T-helper 17 cell (primary cell): ENCODE data around the gene TEX13D. TPM values are rescaled to one million over a fixed set of nuclear protein-coding genes. Genes with fewer than 3 reads are reported as not detected.
A peak's percentile ranks its signal among the peaks of the same experiment; 100 is the strongest.

Source experiments
- ATAC-seq: fragments of 150-1000 bp; cut with Tn5 transposase; 2 replicates; pipeline ENCODE4 v1.10.0; 2021; ENCODE audit warnings: mild to moderate bottlenecking, moderate library complexity
- DNase-seq, 3 donors: peaks; one replicate each; pipeline versions ENCODE4 v3.0.0 to v3.0.0-alpha.2; 2020 to 2021
- H3K9me3 ChIP-seq: one replicate; pipeline ENCODE4 v1.7.0; 2013; ENCODE audit warnings: low read length, mild to moderate bottlenecking; ENCODE audit not compliant: control insufficient read depth, poor library complexity, severe bottlenecking
- H3K27ac Mint-ChIP-seq: one replicate; pipeline ENCODE4 v1.8.0; 2022; ENCODE audit warnings: mild to moderate bottlenecking, moderate library complexity, mixed read lengths
- H3K27me3 Mint-ChIP-seq: one replicate; pipeline ENCODE4 v1.8.0; 2022; ENCODE audit warnings: mixed read lengths
- H3K36me3 Mint-ChIP-seq: one replicate; pipeline ENCODE4 v1.8.0; 2022; ENCODE audit warnings: low read depth, mixed read lengths
- H3K4me1 Mint-ChIP-seq: one replicate; pipeline ENCODE4 v1.8.0; 2022; ENCODE audit warnings: mild to moderate bottlenecking, mixed read lengths
- H3K4me3 Mint-ChIP-seq: one replicate; pipeline ENCODE4 v1.8.0; 2022; ENCODE audit warnings: mild to moderate bottlenecking, moderate library complexity, mixed read lengths
- total RNA-seq, 4 donors: library from RNA in 2 of 4; stranded (reverse) in 2 of 4; gene quantifications; one replicate each; pipeline ENCODE4 v1.2.3 and lab custom pipeline; 2022 to 2026

TEX13D gene
- total RNA-seq, 2 donors from 2014 or later = not detected

DNA sequence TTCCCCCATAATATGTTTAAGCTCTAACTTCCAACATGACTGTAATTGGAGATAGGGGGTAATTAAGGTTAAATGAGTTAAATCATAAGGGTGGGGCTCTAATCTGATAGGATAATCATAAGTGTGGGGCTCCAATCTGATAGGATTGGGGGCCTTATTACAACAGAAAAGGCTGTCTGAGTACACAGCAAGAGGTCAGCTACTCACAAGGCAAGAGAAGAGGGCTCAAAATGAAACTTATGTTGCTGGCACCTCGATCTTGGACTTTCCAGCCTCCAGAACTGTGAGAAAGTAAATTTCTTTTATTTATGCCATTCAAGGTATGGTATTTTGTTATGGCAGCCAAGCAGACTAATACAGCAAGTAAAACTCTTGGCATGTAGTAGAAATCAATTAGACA, 30.3 kb downstream of the TEX13D start:
- DNase-seq = no peak
- peaks cover 2% of the 10 kb centered on the region for H3K36me3 Mint-ChIP-seq
- no peaks in the 10 kb centered on the region for H3K9me3 ChIP-seq
- no peak overlapping the region for H3K4me3 Mint-ChIP-seq
- H3K27me3 Mint-ChIP-seq = no peaks in the 10 kb centered on the region
- no peak for ATAC-seq
- peaks cover 31% of the 10 kb centered on the region for H3K4me1 Mint-ChIP-seq
- H3K27ac Mint-ChIP-seq = peak overlapping the region; percentile 77

DNA sequence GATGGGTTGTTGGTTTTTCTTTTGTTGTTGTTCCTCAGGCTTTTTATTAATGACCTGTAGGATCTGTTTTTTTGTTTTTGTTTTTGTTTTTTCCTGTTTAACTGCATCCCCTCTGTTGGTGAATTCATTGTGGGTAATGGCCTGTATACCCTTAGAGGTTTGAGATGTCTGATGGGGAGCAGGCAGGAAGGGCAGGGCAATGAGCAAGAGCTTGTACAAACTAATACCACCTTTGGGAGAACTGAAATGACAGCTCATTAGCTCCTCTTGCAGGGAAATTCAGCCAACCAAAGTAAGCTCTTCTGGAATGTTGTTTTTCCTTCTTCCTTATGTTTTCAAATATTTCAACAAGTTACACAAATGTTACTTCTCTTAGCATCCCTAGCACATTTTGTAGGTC, 37.3 kb downstream of the TEX13D start:
- no peak for DNase-seq
- H3K27ac Mint-ChIP-seq = no peak overlapping the region
- H3K27me3 Mint-ChIP-seq = no peaks in the 10 kb centered on the region
- H3K36me3 Mint-ChIP-seq = peaks cover 2% of the 10 kb centered on the region
- H3K4me3 Mint-ChIP-seq = no peak overlapping the region
- peaks cover 12% of the 10 kb centered on the region for H3K4me1 Mint-ChIP-seq
- H3K9me3 ChIP-seq = no peaks in the 10 kb centered on the region
- ATAC-seq = no peak

DNA sequence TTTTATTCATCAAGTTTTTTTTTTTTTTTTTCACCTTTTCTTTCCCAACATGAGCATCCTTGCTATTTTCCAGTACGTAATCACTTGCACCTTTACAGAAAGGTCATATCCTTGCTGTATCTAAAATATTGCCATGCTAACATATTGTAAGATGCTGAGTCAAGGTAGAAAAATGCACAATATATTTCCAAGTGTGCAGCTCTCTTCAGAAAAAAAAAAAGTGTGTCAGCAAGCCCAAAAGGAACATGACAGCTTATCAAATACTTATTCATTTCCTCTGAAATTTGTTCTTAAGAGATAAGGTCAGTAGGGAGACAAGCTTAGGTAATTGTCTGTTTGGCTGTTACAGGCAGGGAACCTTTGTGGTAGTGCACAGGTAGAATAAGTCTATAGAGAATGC, 40.9 kb downstream of the TEX13D start:
- H3K4me1 Mint-ChIP-seq = peaks cover 10% of the 10 kb centered on the region
- H3K36me3 Mint-ChIP-seq = peaks cover 2% of the 10 kb centered on the region
- no peaks in the 10 kb centered on the region for H3K9me3 ChIP-seq
- DNase-seq (no peak), ATAC-seq (no peak)
- no peak overlapping the region for H3K4me3 Mint-ChIP-seq
- H3K27ac Mint-ChIP-seq = no peak overlapping the region
- H3K27me3 Mint-ChIP-seq = no peaks in the 10 kb centered on the region

DNA sequence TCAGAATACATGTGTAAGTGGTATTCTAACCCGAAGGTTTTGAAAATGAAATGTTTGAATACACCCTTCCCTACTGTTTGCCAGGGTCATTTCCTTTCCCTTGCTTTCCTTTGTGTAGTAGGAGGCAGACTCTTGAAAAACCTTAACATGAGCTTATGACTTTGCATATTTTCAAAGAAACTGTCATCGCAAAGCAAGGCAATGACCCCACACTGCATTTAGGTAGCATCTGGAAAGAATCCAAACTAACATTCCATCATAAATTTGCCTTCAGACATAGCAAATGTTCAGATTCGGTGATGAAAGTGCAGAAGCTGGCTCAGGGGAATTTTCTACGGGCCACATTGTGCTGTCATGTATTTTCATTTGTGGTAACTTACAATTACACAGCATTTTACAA, 46.2 kb downstream of the TEX13D start:
- peak overlapping the region; percentile 12 for H3K4me3 Mint-ChIP-seq
- no peak for ATAC-seq
- H3K27me3 Mint-ChIP-seq = no peaks in the 10 kb centered on the region
- no peaks in the 10 kb centered on the region for H3K4me1 Mint-ChIP-seq
- H3K36me3 Mint-ChIP-seq = no peaks in the 10 kb centered on the region
- H3K27ac Mint-ChIP-seq = no peak overlapping the region
- no peak for DNase-seq
- no peaks in the 10 kb centered on the region for H3K9me3 ChIP-seq

DNA sequence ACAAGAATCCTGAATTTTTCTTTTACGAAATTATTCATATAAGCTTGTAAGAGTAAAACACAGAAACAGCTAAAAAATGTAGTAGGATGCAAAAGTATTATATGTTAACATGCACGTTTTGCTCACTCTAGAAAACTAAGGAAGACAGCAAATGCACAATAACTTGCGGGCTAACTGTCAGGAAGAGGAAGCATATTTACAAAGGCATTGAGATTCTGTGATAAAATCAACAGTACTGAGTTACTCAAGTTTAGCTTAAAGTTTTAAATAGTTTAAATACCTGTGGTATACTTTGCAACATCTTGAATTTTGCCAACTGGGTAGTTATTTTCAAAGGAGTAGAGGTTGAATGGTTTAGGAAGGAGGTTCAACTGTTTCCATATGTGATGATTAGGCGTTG, 50.9 kb downstream of the TEX13D start:
- ATAC-seq (no peak), DNase-seq (no peak)
- H3K9me3 ChIP-seq = no peaks in the 10 kb centered on the region
- Mint-ChIP-seq H3K27ac (no peak overlapping the region), H3K27me3 (no peaks in the 10 kb centered on the region), H3K4me1 (no peaks in the 10 kb centered on the region), H3K4me3 (no peak overlapping the region), H3K36me3 (no peaks in the 10 kb centered on the region)

DNA sequence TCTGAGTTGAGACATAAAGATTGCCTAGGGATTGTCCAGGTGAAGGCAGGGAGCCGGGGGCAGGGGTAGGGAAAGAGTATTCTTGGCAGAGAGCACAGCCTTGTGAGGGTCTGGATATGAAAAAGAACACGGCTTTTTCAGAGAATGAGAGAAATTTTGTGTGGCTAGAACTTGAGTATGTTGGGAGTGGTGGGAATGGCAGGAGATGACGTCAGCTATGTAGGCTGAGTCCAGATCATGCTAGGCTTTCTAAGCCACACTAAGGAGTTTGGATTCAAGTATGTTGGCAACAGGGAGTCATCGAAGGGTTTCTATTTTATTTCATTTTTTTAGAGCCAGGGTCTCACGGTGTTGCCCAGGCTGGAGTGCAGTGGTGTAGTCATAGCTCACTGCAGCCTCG, 53.9 kb downstream of the TEX13D start:
- Mint-ChIP-seq H3K4me3 (no peak overlapping the region), H3K4me1 (no peaks in the 10 kb centered on the region), H3K27ac (peak overlapping the region; percentile 11), H3K27me3 (no peaks in the 10 kb centered on the region), H3K36me3 (no peaks in the 10 kb centered on the region)
- DNase-seq = no peak
- no peaks in the 10 kb centered on the region for H3K9me3 ChIP-seq
- no peak for ATAC-seq

Other genes with a start within 250 kb of the TEX13D start
- 10 to 100 TPM; 25.8 to 29.1 TPM for gene SH2D1A, start 13.9 kb downstream of the TEX13D start, total RNA-seq